ENCODE results near the gene ING5.

GRCh38 chr2:241777170-241777685 is 75.4 kb downstream of the ING5 start:
- TF ChIP-seq, protein P1, sequence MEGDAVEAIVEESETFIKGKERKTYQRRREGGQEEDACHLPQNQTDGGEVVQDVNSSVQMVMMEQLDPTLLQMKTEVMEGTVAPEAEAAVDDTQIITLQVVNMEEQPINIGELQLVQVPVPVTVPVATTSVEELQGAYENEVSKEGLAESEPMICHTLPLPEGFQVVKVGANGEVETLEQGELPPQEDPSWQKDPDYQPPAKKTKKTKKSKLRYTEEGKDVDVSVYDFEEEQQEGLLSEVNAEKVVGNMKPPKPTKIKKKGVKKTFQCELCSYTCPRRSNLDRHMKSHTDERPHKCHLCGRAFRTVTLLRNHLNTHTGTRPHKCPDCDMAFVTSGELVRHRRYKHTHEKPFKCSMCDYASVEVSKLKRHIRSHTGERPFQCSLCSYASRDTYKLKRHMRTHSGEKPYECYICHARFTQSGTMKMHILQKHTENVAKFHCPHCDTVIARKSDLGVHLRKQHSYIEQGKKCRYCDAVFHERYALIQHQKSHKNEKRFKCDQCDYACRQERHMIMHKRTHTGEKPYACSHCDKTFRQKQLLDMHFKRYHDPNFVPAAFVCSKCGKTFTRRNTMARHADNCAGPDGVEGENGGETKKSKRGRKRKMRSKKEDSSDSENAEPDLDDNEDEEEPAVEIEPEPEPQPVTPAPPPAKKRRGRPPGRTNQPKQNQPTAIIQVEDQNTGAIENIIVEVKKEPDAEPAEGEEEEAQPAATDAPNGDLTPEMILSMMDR (IDR thresholded peaks at IDR 0.05; ENCODE audit: insufficient read depth, low read length, poor library complexity, severe bottlenecking): no peak
- no peak for TF ChIP-seq EZH2phosphoT487 (conservative IDR thresholded peaks at IDR 0.05; ENCODE audit: low read length)
